ENCODE data around the gene HOPX. TPM values are rescaled to one million over a fixed set of nuclear protein-coding genes. Genes with fewer than 3 reads are reported as not detected.

The HOPX gene
- total RNA-seq, 1 donor from 2014 or later: 0.96 TPM

DNA sequence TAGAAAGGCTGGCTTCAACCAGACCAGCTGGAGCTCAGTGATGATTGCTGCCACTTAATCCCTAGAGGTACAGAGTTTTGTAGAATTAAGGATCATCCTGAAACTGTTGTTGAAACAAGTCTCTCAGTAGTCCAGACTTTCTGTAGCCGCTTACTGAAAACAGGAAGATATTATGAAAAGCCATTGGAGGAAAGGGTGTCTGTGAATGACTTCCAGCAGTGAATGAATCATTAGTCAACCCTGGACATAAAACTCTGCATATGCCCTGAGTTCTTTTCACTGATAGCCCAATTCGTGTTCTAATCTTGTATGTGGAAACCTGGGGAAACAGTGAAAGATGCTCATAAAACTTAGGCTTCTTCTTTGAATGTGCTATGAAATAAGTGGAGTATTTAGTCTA is 14.8 kb downstream of the HOPX start:
- Histone ChIP-seq H3K36me3 (ENCODE audit: control insufficient read depth, insufficient read depth, low read length) (no peaks in the 10 kb centered on the region), H3K4me3 (ENCODE audit: low read depth, low read length) (no peak overlapping the region), H3K27me3 (ENCODE audit: control insufficient read depth, insufficient read depth, low read length) (no peaks in the 10 kb centered on the region)
- TF ChIP-seq, protein P1, sequence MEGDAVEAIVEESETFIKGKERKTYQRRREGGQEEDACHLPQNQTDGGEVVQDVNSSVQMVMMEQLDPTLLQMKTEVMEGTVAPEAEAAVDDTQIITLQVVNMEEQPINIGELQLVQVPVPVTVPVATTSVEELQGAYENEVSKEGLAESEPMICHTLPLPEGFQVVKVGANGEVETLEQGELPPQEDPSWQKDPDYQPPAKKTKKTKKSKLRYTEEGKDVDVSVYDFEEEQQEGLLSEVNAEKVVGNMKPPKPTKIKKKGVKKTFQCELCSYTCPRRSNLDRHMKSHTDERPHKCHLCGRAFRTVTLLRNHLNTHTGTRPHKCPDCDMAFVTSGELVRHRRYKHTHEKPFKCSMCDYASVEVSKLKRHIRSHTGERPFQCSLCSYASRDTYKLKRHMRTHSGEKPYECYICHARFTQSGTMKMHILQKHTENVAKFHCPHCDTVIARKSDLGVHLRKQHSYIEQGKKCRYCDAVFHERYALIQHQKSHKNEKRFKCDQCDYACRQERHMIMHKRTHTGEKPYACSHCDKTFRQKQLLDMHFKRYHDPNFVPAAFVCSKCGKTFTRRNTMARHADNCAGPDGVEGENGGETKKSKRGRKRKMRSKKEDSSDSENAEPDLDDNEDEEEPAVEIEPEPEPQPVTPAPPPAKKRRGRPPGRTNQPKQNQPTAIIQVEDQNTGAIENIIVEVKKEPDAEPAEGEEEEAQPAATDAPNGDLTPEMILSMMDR (IDR thresholded peaks at IDR 0.05; ENCODE audit: insufficient read depth, low read length, poor library complexity, severe bottlenecking): no peak
- no peak for DNase-seq (ENCODE audit: low read depth)

DNA sequence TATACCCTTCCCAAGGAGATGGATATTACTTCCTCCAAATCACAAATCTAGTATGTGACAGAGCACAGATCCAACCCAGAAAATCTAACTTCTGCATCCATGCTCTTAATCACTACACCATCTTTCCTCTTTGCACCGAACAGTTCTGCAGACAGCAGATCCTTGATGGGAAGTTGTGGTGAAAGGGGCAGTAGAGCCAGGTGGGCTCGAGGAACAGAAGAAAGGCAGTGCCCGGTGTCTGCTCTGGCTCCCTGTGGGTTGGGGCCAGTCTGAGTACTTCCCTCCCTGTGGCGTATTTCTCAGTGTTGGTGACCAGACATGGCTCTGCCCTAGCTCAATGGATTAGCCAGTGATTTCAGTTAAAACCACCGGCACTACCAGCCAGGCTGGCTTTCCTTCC is 15.3 kb downstream of the HOPX start:
- Histone ChIP-seq H3K4me3 (ENCODE audit: low read depth, low read length) (no peak overlapping the region), H3K36me3 (ENCODE audit: control insufficient read depth, insufficient read depth, low read length) (no peaks in the 10 kb centered on the region), H3K27me3 (ENCODE audit: control insufficient read depth, insufficient read depth, low read length) (no peaks in the 10 kb centered on the region)
- no peak for DNase-seq (ENCODE audit: low read depth)
- TF ChIP-seq, protein P1 (IDR thresholded peaks at IDR 0.05; ENCODE audit: insufficient read depth, low read length, poor library complexity, severe bottlenecking): no peak

DNA sequence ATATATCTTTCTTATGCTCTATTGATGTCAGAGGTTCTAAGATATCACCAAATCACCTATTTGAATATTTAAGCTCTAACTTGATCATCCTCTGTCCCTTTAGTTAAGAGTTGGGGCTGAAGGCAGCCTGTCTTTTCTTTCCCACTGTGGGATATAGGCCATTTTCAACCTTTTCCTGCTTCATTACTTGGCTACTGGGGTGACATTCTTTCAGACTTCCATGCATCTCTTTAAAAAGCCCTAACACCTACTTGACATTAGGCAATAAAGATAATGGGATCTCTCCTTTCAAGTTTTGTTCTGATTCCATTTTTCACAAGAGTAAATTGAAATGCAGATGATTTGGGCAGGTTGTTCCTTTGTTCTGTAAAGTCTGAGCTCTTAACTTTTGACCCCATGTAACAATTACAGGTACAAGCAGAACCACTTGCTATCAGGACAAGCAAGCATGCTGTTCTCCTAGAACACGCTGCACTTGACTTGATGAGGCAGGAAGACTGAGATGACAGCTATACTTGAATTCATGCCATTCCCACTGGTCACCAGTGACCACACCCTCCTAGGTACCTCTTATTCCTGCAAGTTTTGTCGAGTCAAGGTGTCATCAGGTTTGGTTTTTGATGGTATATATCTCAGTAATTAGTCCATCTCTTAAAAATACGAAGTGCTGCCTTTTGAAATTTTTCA is 18.2 kb downstream of the HOPX start:
- no peak overlapping the region for H3K4me3 ChIP-seq (ENCODE audit: low read depth, low read length)
- TF ChIP-seq, protein P1 (IDR thresholded peaks at IDR 0.05; ENCODE audit: insufficient read depth, low read length, poor library complexity, severe bottlenecking): no peak
- no peaks in the 10 kb centered on the region for H3K36me3 ChIP-seq (ENCODE audit: control insufficient read depth, insufficient read depth, low read length)
- no peak for DNase-seq (ENCODE audit: low read depth)
- no peaks in the 10 kb centered on the region for H3K27me3 ChIP-seq (ENCODE audit: control insufficient read depth, insufficient read depth, low read length)

DNA sequence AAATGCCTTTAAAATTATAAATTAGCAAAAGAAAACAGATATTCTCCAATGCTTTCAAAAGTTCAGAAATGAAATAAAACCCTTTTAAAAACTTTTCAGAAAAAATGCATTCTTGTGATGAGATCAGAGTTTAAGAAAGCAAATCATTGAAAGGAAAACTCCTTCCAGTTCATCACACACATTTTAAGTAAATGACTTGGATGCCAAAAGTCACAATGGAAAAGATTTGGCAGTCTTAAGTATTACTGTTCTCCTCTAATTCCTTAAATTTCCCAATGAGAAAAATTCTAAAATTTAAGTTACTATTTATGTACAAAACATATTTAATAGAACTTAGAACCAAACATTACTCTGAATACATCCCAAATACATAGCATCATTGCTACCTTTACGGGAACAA is 21.1 kb downstream of the HOPX start:
- Histone ChIP-seq H3K27me3 (ENCODE audit: control insufficient read depth, insufficient read depth, low read length) (peaks cover 13% of the 10 kb centered on the region), H3K36me3 (ENCODE audit: control insufficient read depth, insufficient read depth, low read length) (no peaks in the 10 kb centered on the region), H3K4me3 (ENCODE audit: low read depth, low read length) (no peak overlapping the region)
- TF ChIP-seq, protein P1 (IDR thresholded peaks at IDR 0.05; ENCODE audit: insufficient read depth, low read length, poor library complexity, severe bottlenecking): no peak
- no peak for DNase-seq (ENCODE audit: low read depth)

DNA sequence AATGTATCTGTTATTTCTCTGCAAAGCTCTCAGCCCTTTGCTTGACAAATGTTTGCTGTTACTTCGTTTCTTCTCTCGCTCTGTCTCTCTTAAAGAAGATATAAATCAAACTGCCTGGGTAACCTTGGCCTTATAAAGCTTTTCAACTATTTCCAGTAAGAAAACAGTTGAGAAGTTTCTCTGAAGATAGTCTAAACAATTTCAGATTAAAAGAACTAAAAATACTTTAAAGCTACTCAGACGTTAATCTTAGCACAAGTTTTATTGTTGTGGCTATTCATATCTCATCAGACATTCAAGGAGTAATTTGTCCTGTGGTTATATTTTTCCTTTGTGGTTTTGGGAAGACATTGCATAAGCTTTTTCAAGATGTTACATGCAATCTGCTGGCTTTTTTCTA is 22.6 kb downstream of the HOPX start:
- no peak overlapping the region for H3K4me3 ChIP-seq (ENCODE audit: low read depth, low read length)
- H3K36me3 ChIP-seq (ENCODE audit: control insufficient read depth, insufficient read depth, low read length): no peaks in the 10 kb centered on the region
- TF ChIP-seq, protein P1 (IDR thresholded peaks at IDR 0.05; ENCODE audit: insufficient read depth, low read length, poor library complexity, severe bottlenecking): no peak
- peaks cover 13% of the 10 kb centered on the region for H3K27me3 ChIP-seq (ENCODE audit: control insufficient read depth, insufficient read depth, low read length)
- peak; percentile 34 for DNase-seq (ENCODE audit: low read depth)

DNA sequence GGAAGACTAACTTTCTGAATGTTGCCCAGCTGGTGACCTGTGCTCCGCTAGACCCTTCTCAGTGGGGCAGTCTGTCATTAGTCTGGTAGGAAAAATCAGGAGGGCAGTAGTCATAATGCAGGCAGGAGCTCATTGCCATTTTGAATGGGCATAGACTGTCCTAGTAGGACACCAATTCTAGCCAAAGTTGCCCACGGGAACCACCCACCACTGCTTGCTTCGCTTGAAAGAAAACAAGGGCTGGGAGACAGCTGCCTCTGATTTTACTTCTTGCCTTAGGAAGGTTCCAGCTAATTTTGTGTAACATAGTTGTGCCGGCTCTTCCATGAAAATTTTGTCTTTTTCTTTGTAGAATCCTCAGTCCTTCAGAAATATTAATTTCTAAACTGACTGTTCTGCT is 23.3 kb downstream of the HOPX start:
- peaks cover 13% of the 10 kb centered on the region for H3K27me3 ChIP-seq (ENCODE audit: control insufficient read depth, insufficient read depth, low read length)
- H3K36me3 ChIP-seq (ENCODE audit: control insufficient read depth, insufficient read depth, low read length): no peaks in the 10 kb centered on the region
- DNase-seq (ENCODE audit: low read depth): no peak
- TF ChIP-seq, protein P1 (IDR thresholded peaks at IDR 0.05; ENCODE audit: insufficient read depth, low read length, poor library complexity, severe bottlenecking): no peak
- H3K4me3 ChIP-seq (ENCODE audit: low read depth, low read length): no peak overlapping the region

Data from kidney epithelial cell (primary cell).